Stimulated activated CD8-positive, alpha-beta memory T cell treated with anti-CD3 and anti-CD28 coated beads, Interleukin-7, amount 100 ng/mL, for 24 hours (primary cell): ENCODE measurements around the gene KNG1.
A peak's percentile ranks its signal among the peaks of the same experiment; 100 is the strongest.
"Not testable (repeated sequence)": the region's sequence is repeated elsewhere in the genome, so short reads cannot be mapped to it uniquely, and the experiment has no call there.

Experiments used
- DNase-seq: peaks from one replicate; pipeline ENCODE4 v3.0.0-alpha.2; 2020; ENCODE audit warnings: low read depth

The KNG1 gene

DNA sequence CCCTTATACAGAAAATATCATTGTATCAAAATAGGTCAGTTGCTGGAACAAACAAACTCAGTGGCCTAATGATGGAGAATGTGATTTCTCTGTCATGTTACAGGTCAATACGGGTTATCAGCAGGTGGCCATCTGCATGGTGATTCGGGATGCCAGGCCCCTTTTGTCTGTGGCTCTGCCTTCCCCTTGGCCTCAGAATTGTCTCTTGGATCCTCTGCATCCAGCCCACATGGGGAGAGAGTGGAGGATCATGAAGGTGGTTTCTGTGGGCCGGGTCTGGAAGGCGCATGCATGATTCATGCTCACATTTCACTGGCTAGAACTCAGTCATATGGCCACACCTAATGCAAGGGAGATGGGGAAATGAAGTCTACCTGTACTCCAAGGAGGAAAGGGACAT, 6.5 kb upstream of the KNG1 start:
- DNase-seq: not testable (repeated sequence)

DNA sequence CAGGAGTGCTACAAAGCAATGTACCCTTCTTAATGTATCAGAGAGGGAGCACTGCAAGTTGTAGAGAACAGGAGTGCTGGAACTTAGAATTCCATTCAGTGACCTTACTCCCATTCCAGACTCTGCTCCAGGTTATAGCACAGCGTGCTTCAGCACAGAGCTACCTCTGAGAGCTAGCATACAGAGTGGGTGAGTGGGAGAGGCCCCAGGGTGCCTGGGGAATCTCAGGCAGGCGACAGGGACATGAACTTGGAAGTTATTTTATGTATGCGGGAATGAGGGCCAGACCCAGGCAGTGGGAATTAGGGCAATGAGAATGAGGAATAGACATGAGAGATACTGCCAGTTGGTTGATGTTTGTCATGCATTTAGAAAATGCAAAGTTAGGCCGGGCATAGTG, 3.7 kb upstream of the KNG1 start:
- no peak for DNase-seq

DNA sequence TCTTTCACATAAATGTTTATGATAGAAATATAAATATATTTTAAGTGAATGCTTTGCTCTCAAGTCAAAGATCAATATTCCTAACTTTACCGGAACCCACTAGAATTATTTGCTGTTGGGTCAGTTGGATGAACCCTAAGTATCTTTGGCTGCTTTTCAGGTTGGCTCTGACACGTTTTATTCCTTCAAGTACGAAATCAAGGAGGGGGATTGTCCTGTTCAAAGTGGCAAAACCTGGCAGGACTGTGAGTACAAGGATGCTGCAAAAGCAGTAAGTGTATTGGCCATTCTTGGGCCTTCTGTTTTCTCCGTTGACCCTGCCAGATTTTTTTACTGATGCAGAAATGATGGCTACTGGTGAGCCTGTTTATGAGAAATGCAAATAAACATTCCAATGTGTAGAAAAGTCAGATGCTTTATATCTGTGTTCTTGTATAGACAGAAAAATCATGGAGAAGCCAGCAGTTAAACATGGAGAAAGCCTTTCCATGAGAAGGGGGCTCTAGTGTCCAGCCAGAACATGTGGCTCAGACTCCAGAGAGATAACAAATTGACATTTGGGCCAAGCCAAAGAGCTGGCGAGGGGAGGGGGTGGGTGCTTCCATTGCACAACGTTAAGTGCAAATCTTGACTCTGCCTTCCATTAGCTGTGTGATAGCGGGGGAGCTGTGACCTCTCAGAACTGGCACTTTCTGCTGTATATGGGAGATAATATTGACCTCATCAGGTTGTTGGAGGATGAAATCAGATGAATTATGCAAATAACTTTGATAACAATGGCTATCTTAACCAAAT, 3.0 kb downstream of the KNG1 start:
- DNase-seq: no peak

DNA sequence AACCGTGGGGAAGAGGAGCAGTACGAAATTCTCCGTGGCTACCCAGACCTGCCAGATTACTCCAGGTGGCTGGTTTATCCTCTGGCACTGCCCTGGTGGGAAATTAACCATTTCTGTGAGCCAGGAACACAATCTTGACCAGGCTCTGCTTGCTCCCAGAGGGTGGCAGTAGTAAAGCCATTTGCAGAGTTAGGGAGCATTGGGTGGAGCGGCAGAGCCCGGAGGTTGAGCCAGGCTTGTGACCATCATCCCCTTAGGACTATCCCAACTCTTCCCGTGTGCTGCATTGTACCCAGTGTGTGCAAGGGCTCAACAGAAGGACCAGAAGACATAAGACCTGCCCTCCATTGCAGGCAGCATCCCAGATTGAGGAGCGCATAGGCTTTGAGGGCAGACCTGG, 5.3 kb downstream of the KNG1 start:
- DNase-seq: no peak

DNA sequence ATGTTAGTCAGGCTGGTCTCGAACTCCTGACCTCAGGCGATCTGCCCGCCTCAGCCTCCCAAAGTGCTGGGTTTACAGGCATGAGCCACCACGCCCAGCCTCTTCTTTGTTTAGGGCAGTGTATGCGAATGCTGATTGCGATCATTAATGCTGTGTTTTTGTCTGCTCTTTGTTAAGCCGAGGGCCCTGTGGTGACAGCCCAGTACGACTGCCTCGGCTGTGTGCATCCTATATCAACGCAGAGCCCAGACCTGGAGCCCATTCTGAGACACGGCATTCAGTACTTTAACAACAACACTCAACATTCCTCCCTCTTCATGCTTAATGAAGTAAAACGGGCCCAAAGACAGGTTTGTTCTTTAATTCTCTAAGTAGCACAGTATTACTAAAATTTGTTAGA, 7.8 kb downstream of the KNG1 start:
- no peak for DNase-seq

DNA sequence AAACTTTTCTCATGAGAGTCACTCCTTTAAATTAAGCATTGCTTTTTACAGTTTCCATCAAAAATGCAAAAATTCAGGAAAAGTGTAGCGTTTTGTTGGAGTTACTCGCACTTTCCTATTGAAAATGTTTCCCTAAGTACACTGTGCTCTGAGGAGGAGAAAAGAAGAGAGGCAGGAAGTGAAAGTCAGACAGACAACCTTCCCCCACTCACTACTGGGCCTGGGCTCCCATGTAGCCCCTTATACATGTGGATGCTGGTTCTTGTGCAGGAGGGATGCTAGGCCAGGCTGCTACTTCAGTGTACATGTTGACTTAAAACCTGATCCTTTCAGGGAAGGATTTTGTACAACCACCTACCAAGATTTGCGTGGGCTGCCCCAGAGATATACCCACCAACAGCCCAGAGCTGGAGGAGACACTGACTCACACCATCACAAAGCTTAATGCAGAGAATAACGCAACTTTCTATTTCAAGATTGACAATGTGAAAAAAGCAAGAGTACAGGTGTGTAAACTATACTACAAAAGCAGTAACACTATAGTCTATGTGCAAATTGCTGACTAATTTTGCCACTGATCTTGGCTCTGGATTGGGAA, 15.1 kb downstream of the KNG1 start:
- DNase-seq: no peak

DNA sequence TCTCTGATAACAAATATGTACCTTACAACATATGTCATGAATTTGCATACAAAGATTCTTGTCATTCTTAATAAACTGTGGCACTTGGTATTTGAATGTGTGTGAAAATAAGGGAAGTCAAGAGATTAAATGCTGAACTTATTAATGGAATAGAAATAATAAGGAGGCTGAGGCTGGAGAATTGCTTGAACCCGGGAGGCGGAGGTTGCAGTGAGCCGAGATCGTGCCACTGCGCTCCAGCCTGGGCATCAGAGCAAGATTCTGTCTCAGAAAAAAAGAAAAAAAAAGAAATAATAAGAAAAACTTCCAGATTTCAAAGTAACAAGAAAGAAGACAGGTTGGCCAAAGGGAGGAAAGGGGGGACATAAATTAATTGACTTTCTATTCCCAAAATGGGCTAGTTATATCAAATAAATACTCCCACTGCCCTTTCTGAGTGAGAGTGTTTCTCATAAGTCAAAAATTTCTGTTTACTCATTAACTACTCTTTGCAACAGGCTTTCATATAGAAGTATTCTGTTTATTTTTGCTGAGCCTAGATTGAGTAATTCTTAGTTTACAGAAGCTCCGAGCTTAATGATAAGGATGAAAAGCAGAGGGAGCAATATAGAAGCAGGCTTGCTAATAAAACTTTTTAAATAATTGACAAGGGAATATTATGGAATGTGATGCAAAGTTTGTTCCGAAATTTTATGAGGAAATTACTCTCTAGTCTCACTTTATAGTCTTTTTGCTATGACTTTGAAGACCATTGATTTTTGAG, 25.6 kb downstream of the KNG1 start:
- DNase-seq: no peak

DNA sequence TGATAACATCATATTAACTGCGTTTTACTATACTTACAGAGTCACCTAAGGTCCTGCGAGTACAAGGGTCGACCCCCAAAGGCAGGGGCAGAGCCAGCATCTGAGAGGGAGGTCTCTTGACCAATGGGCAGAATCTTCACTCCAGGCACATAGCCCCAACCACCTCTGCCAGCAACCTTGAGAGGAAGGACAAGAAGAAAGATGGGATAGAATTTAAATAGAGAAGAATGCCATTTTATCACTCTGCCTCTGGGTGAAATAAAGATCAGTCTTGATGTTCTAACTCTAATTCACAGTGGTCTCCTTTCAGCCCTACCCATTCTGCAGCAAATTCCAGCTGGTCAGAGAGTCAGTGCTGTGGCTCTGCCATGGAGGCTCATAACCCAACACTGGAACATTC, 26.5 kb downstream of the KNG1 start:
- DNase-seq: no peak

DNA sequence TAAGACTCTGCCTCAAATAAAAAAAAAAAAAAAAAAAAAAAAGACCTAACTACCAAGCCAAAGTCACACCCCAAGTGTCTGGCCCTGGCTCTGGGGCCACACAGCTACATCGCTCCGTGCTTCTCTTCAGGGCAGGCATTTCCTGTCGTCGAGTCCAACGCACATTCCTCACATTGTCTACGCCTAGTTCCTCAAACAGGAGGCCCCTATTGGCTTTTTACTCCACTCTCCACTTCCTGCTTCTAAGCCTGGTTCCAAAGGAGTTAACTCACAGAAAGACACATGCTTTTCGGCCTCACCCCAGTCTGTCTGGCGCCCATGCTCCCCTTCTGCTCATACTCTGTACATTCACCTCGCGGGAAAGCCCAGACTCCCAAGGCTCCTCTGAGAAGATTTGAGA, 28.8 kb downstream of the KNG1 start:
- no peak for DNase-seq

DNA sequence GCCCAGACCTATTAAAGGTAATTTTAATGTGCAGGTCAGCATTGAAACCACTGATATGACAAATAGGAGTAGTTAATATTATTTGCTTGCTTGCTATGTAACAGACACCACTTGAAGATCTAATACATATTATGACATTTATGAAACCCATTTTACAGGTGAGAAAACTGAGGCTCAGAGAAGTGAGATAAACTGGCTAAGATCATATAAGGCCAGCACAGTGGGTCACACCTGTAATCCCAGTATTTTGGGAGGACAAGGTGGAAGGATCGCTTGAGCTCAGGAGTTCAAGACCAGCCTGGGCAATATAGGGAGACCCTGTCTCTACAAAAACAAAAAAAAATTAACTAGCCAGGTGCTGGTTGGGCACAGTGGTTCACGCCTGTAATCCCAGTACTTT, 33.2 kb downstream of the KNG1 start:
- no peak for DNase-seq

DNA sequence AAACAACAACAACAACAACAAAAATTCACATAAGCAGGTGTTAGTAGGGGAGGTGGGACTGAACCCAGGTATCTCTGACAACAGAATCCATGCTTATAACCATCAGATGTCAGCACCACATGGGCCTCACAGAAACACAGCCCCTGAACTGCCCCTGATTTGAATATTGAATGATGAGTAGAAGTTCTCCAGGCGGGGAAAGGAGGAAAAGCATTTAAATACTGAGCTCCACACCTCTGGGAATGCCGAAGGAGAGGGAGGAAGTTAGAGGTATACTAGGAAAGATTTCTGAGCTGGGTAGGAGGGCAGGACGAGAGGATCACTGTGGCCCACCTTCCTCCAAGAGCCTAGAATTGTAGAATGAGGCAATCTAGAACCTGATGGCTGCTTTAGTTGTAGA, 34.3 kb downstream of the KNG1 start:
- no peak for DNase-seq

DNA sequence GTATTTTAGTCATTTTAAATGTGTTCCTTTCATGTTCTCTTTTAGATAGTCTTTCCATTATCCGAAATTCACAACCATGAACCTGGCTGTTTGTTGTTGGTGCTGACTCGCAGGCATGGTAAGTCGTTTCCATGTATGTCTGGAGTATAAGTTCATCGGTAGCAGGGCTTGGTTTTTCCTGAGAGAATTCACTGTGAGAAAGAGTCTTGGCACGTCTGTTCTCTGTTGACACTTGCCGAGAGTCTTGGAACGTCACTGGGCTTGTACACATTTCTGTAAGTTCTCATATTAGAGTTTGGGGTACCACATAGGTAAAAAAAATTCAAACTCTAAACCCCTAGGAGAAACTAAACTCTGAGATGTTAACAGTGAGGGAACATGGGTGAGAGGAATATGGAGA, 36.8 kb downstream of the KNG1 start:
- no peak for DNase-seq

DNA sequence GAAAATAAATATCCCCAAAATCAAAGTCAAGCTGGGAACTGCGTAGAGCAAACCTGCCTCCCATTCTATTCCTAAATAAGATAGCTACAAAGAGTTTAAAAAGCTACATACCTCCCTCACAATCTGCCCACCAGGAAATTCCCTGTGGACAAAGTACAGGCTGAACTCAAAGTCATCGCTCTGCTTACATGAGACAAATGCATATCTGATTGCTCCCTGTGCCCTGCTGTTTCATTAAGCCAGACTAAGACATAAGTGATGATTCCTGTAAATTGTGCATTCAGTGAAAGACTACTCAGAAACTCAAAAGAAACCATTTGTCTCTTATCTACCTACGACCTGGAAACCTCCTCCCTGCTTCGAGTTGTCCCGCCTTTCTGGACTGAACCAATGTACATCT, 37.7 kb downstream of the KNG1 start:
- no peak for DNase-seq

DNA sequence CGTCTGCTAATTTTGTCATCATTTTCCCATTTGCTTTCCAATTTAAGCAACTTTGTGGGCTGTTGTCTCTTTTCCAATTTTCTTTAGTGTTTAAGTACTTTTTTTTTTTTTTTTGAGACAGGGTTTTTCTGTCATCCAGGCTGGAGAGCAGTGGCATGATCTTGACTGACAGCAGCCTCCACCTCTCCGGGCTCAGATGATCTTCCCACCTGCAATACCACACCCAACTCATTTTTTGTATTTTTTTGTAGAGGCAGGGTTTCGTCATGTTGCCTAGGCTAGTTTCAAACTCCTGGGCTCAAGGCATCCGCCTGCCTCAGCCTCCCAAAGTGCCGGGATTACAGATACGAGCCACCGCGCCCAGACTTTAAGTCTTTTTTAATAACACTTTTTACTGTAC, 40.1 kb downstream of the KNG1 start:
- no peak for DNase-seq

DNA sequence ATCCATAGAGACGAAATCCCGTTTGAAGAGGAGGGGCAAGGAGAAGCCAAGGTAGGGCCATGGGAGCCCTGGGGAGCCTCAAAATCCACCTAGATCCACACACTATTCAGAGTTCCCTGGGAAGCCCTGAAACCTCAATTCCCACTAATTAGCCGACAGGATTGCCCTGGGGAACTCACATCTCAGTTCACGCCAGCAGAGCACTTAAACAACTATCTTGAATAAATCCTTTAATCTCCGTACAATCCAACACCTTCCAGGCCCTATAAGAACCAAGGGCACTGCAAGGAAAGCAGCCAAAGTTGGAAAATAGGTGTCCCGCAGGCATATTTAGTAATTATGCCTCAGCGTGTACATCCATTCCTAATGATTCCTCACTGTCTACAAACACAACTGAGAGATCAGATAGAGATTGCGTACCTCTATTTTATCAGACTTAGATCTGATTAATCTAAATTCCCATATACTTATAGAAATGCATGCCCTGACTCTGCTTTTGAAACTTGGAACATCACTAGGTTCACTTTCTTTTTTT, 40.6 kb downstream of the KNG1 start:
- DNase-seq: no peak

DNA sequence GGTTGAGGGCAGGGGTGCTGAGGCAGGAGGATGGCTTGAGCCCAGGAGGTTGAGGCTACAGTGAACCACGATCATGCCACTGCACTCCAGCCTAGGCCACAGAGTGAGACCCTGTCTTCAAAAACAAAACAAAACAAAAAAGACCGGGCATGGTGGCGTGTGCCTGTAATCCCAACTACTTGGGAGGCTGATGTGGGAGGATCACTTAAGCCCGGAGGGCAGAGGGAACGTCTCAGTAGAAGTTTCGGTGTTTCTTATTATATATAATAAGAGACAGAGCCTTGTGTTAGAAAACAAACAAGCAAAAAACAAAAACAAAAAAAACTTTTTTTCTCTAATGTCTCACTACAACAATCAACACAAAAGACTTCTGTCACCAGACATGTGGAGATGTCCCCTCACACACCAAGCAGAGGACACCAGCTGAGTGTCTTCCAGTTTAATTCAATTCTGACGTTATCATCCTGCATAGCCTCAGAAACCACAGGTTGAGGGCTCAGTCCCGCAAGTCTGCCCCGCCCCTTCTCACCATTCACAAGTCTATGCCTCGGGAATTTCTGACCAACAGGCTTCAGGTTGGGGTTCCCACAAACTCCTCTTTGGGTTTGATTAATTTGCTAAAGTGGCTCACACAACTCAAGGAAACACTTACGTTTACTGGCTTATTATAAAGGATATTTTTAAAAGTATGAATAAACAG, 42.2 kb downstream of the KNG1 start:
- DNase-seq: no peak

DNA sequence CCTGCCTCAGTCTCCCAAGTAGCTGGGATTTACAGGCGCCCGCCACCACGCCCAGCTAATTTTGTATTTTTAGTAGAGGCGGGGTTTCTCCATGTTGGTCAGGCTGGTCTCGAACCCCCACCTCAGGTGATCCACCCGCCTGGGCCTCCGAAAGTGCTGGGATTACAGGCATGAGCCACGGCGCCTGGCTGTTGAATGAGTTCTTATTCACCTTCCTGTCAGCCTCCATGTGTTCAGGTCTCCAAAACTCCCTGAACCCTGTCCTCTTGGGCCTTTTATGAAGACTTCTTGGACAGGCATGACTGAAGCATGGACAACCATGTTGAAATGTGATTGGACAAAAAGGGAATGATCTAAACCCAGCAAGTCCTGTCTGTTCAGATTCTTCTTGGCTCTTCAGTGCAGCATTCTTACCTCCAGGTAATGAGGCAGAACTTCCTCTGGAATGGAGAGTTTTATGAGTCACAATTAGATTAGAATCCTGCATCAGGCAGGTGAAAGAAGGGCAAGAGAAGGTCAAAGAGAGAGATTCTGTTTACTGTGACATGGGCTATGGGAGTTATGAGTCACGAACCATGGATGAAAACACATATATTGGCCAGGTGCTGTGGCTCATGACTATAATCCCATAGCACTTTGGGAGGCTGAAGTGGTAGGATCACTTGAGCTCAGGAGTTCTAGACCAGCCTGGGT, 43.1 kb downstream of the KNG1 start:
- DNase-seq: no peak

DNA sequence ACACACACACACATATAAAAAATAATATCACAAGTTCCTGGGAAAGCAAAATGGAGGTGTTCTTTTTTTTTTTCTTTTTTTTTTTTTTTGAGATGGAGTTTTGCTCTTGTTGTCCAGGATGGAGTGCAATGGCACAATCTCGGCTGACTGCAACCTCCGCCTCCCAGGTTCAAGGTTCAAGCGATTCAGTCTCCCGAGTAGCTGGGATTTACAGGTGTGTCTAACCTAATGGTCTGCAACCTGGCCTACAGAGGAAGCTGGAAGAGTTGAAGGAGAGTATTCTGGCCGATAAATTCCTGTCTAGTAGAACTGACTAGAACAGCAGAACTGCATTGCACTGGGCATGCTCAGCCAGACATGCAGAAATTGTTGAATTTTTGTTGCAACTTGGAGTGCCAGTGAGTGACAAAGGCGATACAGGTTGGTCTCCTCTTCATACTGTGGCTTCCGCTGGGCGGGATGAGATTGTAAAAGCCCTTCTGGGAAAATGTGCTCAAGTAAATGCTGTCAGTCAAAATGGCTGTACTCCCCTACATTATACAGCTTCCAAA, 43.8 kb downstream of the KNG1 start:
- DNase-seq: no peak

DNA sequence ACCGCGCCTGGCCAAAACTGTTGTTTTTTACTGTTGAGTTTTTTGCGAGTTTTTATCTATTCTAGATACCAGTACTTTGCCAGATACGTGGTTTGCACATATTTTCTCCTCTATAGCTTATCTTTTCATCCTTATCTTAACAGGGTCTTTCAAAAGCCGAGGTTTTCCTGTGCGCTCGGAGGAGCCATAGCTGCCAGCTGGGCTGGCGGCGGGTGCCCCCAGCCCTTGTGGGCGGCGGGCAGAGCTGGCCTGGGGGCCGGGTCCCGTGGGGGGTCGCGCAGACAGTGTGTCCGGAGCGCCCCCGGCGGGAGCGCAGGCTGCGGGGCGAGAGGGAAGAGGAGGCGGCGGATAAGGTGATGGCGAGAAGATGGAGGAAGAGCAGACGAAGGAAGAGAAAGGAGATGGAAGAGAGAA, 55.1 kb downstream of the KNG1 start:
- DNase-seq: no peak

DNA sequence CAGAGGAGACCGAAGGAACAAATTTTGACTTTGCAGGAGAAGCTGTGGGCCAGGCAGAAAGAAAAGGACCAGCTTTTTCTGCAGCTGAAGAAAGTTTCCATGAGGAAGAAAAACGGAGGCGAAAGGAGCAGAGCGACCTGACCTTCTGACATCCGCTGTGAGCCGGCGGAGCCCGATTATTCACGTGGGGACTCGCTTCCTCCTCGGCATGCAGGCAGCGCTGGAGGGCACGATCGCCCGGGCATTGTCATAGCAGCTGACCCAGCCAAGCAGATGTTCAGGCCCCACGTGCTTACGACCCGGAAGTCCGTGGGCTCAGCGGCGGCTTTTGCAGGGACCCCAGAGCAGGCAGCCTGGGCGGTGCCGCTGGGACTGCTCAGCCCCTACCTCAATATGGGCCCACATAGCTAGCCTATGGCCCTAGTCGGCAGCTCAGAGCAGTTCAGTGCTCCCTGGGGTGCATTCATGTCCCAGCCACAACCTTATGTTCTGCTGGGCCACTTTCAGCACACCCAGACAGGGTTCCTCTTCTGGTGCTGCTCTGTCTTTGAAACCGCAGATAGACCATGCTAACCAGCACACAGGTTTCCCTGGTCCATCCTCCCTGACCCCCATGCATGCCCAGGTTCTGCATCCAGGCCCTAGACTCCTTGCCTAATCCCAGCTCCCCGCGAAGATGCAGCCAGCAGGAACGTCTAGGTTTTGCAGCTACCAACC, 55.7 kb downstream of the KNG1 start:
- peak; percentile 43 for DNase-seq

DNA sequence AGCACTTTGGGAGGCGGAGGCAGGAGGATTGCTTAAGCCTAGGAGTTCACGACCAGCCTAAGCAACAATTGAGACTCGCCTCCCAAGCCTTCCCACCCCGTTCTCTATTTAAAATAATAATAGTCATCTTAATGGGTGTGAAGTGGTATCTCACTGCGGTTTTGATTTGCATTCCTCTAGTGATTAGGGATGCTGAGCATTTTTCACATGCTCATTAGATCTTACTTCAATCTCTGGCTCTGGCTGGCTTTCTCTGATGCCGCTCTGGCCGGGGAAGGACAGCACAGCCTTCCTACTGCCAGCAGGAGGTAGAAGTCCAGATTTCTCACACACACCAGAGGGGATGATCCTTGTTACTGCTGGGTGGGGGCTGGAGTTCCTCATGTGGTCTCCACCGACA, 58.8 kb downstream of the KNG1 start:
- DNase-seq: no peak
